HEK293 (cell line): ENCODE data around the gene SLC39A7.

ENCODE experiments used
- CTCF ChIA-PET: fragments of 350-600 bp; formaldehyde crosslinking; extraction: SDS; loops from one replicate; lab custom pipeline; 2021; ENCODE audit warnings: antibody characterized with exemption; lab: Yijun Ruan, JAX
- POLR2A ChIA-PET: fragments of 300-600 bp; formaldehyde crosslinking; extraction: SDS; loops from one replicate; lab custom pipeline; 2020; ENCODE audit warnings: antibody characterized with exemption, inconsistent platforms; lab: Yijun Ruan, JAX
- H3K27ac ChIP-seq: fragments of 200-500 bp; sonication (Bioruptor generic); 2 replicates; pipeline ENCODE4 v1.5.1; 2014; ENCODE audit warnings: low read depth, low read length, control low read depth, inconsistent platforms; ENCODE audit errors: extremely low read depth
- H3K36me3 ChIP-seq, 2 experiments: fragments of 200-500 bp in 1 of 2; sonication (Bioruptor generic) in 1 of 2; 1 replicate in 1 of 2; 2 replicates in 1 of 2; pipeline ENCODE4 v1.5.1; 2014 to 2017; ENCODE audit warnings: inconsistent platforms in 2 of 2, low read length in 2 of 2; ENCODE audit not compliant: control insufficient read depth in 2 of 2, insufficient read depth in 1 of 2
- H3K4me1 ChIP-seq: fragments of 200-500 bp; sonication (Bioruptor generic); 2 replicates; pipeline ENCODE4 v1.5.1; 2014; ENCODE audit warnings: mild to moderate bottlenecking, low read length, inconsistent platforms; ENCODE audit not compliant: control insufficient read depth, insufficient read depth
- H3K4me3 ChIP-seq: 2 replicates; pipeline ENCODE4 v1.5.1; 2011; ENCODE audit warnings: low read depth, mild to moderate bottlenecking, control low read depth, low read length, moderate library complexity
- H3K9me3 ChIP-seq: fragments of 200-500 bp; sonication (Bioruptor generic); 2 replicates; pipeline ENCODE4 v1.5.1; 2014; ENCODE audit warnings: low read depth, low read length, inconsistent platforms; ENCODE audit not compliant: control insufficient read depth, insufficient read depth
- BCL6B ChIP-seq: fragments of 450-650 bp; formaldehyde crosslinking; IDR thresholded peaks from 2 replicates; pipeline ENCODE4 v1.5.1; 2017; ENCODE audit warnings: missing biosample characterization, missing genetic modification characterization
- KLF1 ChIP-seq: fragments of 450-650 bp; formaldehyde crosslinking; IDR thresholded peaks from 2 replicates; pipeline ENCODE4 v1.5.1; 2016; ENCODE audit warnings: missing biosample characterization, missing genetic modification characterization
- KLF7 ChIP-seq: fragments of 450-650 bp; formaldehyde crosslinking; IDR thresholded peaks from 2 replicates; pipeline ENCODE4 v1.5.1; 2016; ENCODE audit warnings: missing biosample characterization, missing genetic modification characterization, borderline replicate concordance
- PBX3 ChIP-seq: sonication (generic); formaldehyde crosslinking; IDR thresholded peaks from 2 replicates; pipeline ENCODE4 v1.8.1; 2022; ENCODE audit warnings: mild to moderate bottlenecking, moderate library complexity, missing genetic modification reagents
- PRDM2 ChIP-seq: fragments of 450-650 bp; formaldehyde crosslinking; IDR thresholded peaks from 2 replicates; pipeline ENCODE4 v1.5.1; 2016; ENCODE audit warnings: missing biosample characterization, missing genetic modification characterization, borderline replicate concordance
- SP2 ChIP-seq: fragments of 450-650 bp; formaldehyde crosslinking; IDR thresholded peaks from 2 replicates; pipeline ENCODE4 v1.5.1; 2016; ENCODE audit warnings: missing biosample characterization, missing genetic modification characterization
- SP3 ChIP-seq: fragments of 450-650 bp; formaldehyde crosslinking; IDR thresholded peaks from 2 replicates; pipeline ENCODE4 v1.5.1; 2016; ENCODE audit warnings: missing biosample characterization, missing genetic modification characterization
- ZFP69B ChIP-seq: fragments of 450-650 bp; formaldehyde crosslinking; IDR thresholded peaks from 2 replicates; pipeline ENCODE4 v1.5.1; 2016; ENCODE audit warnings: missing biosample characterization, missing genetic modification characterization
- ZNF18 ChIP-seq: fragments of 450-650 bp; formaldehyde crosslinking; IDR thresholded peaks from 2 replicates; pipeline ENCODE4 v1.5.1; 2016; ENCODE audit warnings: missing biosample characterization, missing genetic modification characterization
- ZNF223 ChIP-seq: fragments of 450-650 bp; formaldehyde crosslinking; IDR thresholded peaks from 2 replicates; pipeline ENCODE4 v1.5.1; 2016; ENCODE audit warnings: missing biosample characterization, missing genetic modification characterization
- ZNF433 ChIP-seq: fragments of 450-650 bp; formaldehyde crosslinking; IDR thresholded peaks from 2 replicates; pipeline ENCODE4 v1.5.1; 2016; ENCODE audit warnings: missing biosample characterization, missing genetic modification characterization, low read depth
- ZNF449 ChIP-seq: fragments of 450-650 bp; formaldehyde crosslinking; IDR thresholded peaks from 2 replicates; pipeline ENCODE4 v1.5.1; 2017; ENCODE audit warnings: missing biosample characterization, mild to moderate bottlenecking, missing genetic modification characterization, moderate library complexity
- ZNF501 ChIP-seq: fragments of 450-650 bp; formaldehyde crosslinking; IDR thresholded peaks from 2 replicates; pipeline ENCODE4 v1.5.1; 2016; ENCODE audit warnings: missing biosample characterization, missing genetic modification characterization
- ZNF555 ChIP-seq: fragments of 450-650 bp; formaldehyde crosslinking; conservative IDR thresholded peaks from 2 replicates; pipeline ENCODE4 v1.5.1; 2017; ENCODE audit warnings: missing biosample characterization, mild to moderate bottlenecking, missing genetic modification characterization, inconsistent platforms
- ZNF596 ChIP-seq: fragments of 450-650 bp; IDR thresholded peaks from 2 replicates; pipeline ENCODE4 v1.5.0; 2018; ENCODE audit warnings: missing biosample characterization, mild to moderate bottlenecking, missing genetic modification characterization, moderate library complexity
- ZNF76 ChIP-seq: fragments of 450-650 bp; formaldehyde crosslinking; IDR thresholded peaks from 2 replicates; pipeline ENCODE4; 2016; ENCODE audit warnings: low read depth, missing biosample characterization, missing genetic modification characterization, borderline replicate concordance
- ZNF843 ChIP-seq: fragments of 450-650 bp; formaldehyde crosslinking; IDR thresholded peaks from 2 replicates; pipeline ENCODE4 v1.5.1; 2016; ENCODE audit warnings: missing biosample characterization, missing genetic modification characterization

The SLC39A7 gene

GRCh38 chr6:33156964-33157363 lies 43.7 kb upstream of the SLC39A7 start (continued):
- no peak for TF ChIP-seq ZNF449 (tag by site-specific recombination)
- no peak for TF ChIP-seq ZNF433 (tag by site-specific recombination)
- TF ChIP-seq ZNF223 (tag by site-specific recombination), result no peak
- no peak for TF ChIP-seq ZNF501 (tag by site-specific recombination)
- TF ChIP-seq ZNF843 (tag by site-specific recombination), result no peak
- no peak for TF ChIP-seq KLF7 (tag by site-specific recombination)
- TF ChIP-seq, all 188 proteins: peak for 0

- Histone ChIP-seq H3K4me3 (no peak overlapping the region), H3K9me3 (no peaks in the 10 kb centered on the region), H3K27ac (no peak overlapping the region), H3K4me1 (0 out of 2 replicates have a peak, but pooled peaks cover 2% of the 10 kb centered on the region), H3K36me3 (no peaks in the 10 kb centered on the region)
- ChIA-PET POLR2A (interaction anchor here (1.0 kb wide), 1 partner anchor 38 kb away, joined by 6 read pairs; no protein-coding TSS in a partner anchor), CTCF (interaction anchor here (0.6 to 7.2 kb wide), 12 partner anchors 8 to 1582 kb away, joined by 3 to 62 read pairs (median 4); no protein-coding TSS in a partner anchor)
- TF ChIP-seq ZNF596 (no peak), PRDM2 (no peak), ZNF555 (tag by site-specific recombination) (no peak), BCL6B (tag by site-specific recombination) (no peak)
These were observed 40.6 kb upstream of the SLC39A7 start for GRCh38 chr6:33160096-33160495.

- H3K9me3 ChIP-seq, result no peaks in the 10 kb centered on the region
- POLR2A ChIA-PET, result interaction anchor here (0.6 to 1.3 kb wide), 4 partner anchors 37 to 954 kb away, joined by 5 to 9 read pairs (median 8); partner anchors contain the start of gene RING1
- CTCF ChIA-PET, result interaction anchor here (0.6 to 7.2 kb wide), 23 partner anchors 7 to 1870 kb away, joined by 3 to 62 read pairs (median 4); no protein-coding TSS in a partner anchor
- no peak overlapping the region for H3K27ac ChIP-seq
- no peaks in the 10 kb centered on the region for H3K36me3 ChIP-seq
- H3K4me3 ChIP-seq, result no peak overlapping the region
- 0 out of 2 replicates have a peak, but pooled peaks cover 2% of the 10 kb centered on the region for H3K4me1 ChIP-seq
- peak; percentile 89 for TF ChIP-seq ZNF76
- peak; percentile 66 for TF ChIP-seq SP2
- no peak for TF ChIP-seq PBX3
- TF ChIP-seq ZNF18 (tag by site-specific recombination), result peak; percentile 93
- peak; percentile 82 for TF ChIP-seq SP3 (tag by site-specific recombination)
- no peak for TF ChIP-seq ZFP69B
- TF ChIP-seq KLF1, result peak; percentile 90
These were observed 39.8 kb upstream of the SLC39A7 start for GRCh38 chr6:33160728-33161344.
